ENCODE data around the gene PGBD2.
"Not testable (repeated sequence)": the region's sequence is repeated elsewhere in the genome, so short reads cannot be mapped to it uniquely, and the experiment has no call there.

DNA sequence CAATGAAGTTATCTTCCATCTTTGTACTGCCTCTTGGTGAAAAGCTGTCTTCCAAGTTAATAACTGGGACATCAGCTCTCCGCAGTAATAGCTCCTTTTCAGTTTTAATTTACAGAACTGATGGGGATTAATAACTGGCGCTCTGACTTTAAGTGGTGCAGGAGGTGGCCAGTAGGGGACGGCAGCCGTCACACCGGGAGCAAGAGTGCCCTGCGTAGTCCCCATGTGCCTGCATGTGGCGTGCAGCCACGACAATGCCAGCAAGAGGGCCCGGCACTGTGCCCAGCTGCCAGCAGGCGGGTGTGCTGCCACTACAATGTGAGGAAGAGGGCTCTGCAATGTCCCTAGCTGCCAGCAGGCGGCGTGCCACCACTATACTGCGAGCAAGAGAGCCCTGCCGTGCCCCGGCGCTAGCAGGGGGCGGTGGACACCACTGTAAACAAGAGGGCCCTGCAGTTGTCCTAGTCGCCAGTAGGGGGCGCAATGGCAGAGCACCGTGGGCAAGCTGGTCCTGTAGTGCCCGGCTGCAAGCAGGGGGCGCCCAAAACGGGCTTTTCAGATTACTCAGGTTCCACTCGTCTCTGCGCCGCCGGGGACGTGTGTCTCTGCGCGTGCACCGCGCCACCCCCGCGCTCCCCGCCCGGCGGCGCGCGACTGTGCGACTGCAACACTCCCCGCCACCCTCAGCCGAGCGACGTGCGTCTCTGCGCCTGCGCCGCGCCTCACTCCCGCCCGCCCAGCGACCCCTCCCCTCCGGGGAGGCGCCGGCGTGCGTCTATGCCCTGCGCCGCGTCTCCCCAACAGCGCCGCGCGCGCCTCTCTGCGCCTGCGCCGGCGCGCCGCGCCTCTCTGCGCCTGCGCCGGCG is 38.3 kb downstream of the PGBD2 start:
- TF ChIP-seq, protein P1, sequence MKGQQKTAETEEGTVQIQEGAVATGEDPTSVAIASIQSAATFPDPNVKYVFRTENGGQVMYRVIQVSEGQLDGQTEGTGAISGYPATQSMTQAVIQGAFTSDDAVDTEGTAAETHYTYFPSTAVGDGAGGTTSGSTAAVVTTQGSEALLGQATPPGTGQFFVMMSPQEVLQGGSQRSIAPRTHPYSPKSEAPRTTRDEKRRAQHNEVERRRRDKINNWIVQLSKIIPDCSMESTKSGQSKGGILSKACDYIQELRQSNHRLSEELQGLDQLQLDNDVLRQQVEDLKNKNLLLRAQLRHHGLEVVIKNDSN (IDR thresholded peaks at IDR 0.05; ENCODE audit: borderline replicate concordance, extremely low read length, insufficient read depth, low read depth, low read length), result not testable (repeated sequence)
- TF ChIP-seq FOXM1 (IDR thresholded peaks at IDR 0.05; ENCODE audit: low read depth, low read length); MTA3 (IDR thresholded peaks at IDR 0.05; ENCODE audit: borderline replicate concordance, low read length); YY1 (IDR thresholded peaks at IDR 0.05; ENCODE audit: low read depth, low read length); EGR1 (IDR thresholded peaks at IDR 0.05; ENCODE audit: borderline replicate concordance in 1 of 2, low read depth in 2 of 2, low read length in 2 of 2); EZH2 (IDR thresholded peaks at IDR 0.05; ENCODE audit: borderline replicate concordance, control insufficient read depth, low read depth, low read length); JUND (IDR thresholded peaks at IDR 0.05; ENCODE audit: low read depth, low read length); EP300 (IDR thresholded peaks at IDR 0.05; ENCODE audit: borderline replicate concordance in 1 of 2, control insufficient read depth in 1 of 2, low read depth in 2 of 2, low read length in 2 of 2): not testable (repeated sequence)
- TF ChIP-seq, protein P2, sequence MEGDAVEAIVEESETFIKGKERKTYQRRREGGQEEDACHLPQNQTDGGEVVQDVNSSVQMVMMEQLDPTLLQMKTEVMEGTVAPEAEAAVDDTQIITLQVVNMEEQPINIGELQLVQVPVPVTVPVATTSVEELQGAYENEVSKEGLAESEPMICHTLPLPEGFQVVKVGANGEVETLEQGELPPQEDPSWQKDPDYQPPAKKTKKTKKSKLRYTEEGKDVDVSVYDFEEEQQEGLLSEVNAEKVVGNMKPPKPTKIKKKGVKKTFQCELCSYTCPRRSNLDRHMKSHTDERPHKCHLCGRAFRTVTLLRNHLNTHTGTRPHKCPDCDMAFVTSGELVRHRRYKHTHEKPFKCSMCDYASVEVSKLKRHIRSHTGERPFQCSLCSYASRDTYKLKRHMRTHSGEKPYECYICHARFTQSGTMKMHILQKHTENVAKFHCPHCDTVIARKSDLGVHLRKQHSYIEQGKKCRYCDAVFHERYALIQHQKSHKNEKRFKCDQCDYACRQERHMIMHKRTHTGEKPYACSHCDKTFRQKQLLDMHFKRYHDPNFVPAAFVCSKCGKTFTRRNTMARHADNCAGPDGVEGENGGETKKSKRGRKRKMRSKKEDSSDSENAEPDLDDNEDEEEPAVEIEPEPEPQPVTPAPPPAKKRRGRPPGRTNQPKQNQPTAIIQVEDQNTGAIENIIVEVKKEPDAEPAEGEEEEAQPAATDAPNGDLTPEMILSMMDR (IDR thresholded peaks at IDR 0.05 in 2 of 3, conservative IDR thresholded peaks at IDR 0.05 in 1 of 3; ENCODE audit: control insufficient read depth in 2 of 3, extremely low read depth in 1 of 3, insufficient read depth in 1 of 3, low read depth in 3 of 3, low read length in 3 of 3), result not testable (repeated sequence)
